A673 (cell line): Measurements from ENCODE around the gene CTRL. TPM values are rescaled to one million over a fixed set of nuclear protein-coding genes. Genes with fewer than 3 reads are reported as not detected.
A peak's percentile ranks its signal among the peaks of the same experiment; 100 is the strongest.

ENCODE experiments used
- BruUV-seq: library from RNA; stranded (reverse); fragments of 400-500 nt; replicated peaks from 2 replicates; lab custom pipeline; 2021; lab: Mats Ljungman, UMichigan
- CTCF ChIA-PET: fragments of 300-600 bp; sonication (Branson Sonifier 250); formaldehyde crosslinking; loops from one replicate; lab custom pipeline; 2022; ENCODE audit warnings: antibody characterized with exemption; lab: Charles Lee
- POLR2A ChIA-PET: fragments of 300-600 bp; sonication (Branson Sonifier 250); formaldehyde crosslinking; loops from one replicate; lab custom pipeline; 2022; ENCODE audit warnings: antibody characterized with exemption; ENCODE audit not compliant: low non-redundant PET; lab: Charles Lee
- DNase-seq: peaks from one replicate; pipeline ENCODE4 v3.0.0-alpha.2; 2015; ENCODE audit warnings: low spot score
- H3K27ac ChIP-seq: fragments of 200-600 bp; sonication (generic); 2 replicates; pipeline ENCODE4 v1.5.1; 2016; ENCODE audit warnings: mixed run types, low read depth, mild to moderate bottlenecking, mixed read lengths, antibody characterized with exemption, low read length; ENCODE audit not compliant: poor library complexity, severe bottlenecking
- H3K27me3 ChIP-seq: fragments of 200-600 bp; sonication (generic); replicated peaks from 2 replicates; pipeline ENCODE4 v1.6.1; 2017; ENCODE audit warnings: mixed run types, low read depth, mild to moderate bottlenecking, mixed read lengths, antibody characterized with exemption, low read length; ENCODE audit not compliant: insufficient read depth, poor library complexity
- H3K36me3 ChIP-seq: fragments of 200-600 bp; sonication (generic); 2 replicates; pipeline ENCODE4 v1.6.1; 2016; ENCODE audit warnings: mixed run types, mild to moderate bottlenecking, mixed read lengths, antibody characterized with exemption, low read length; ENCODE audit not compliant: insufficient read depth, poor library complexity, severe bottlenecking
- H3K4me1 ChIP-seq: fragments of 200-600 bp; sonication (generic); 2 replicates; pipeline ENCODE4 v1.6.1; 2017; ENCODE audit warnings: mixed run types, mild to moderate bottlenecking, mixed read lengths, antibody characterized with exemption, low read length; ENCODE audit not compliant: insufficient read depth, poor library complexity, severe bottlenecking
- H3K4me3 ChIP-seq: fragments of 200-600 bp; sonication (generic); 2 replicates; pipeline ENCODE4 v1.5.1; 2016; ENCODE audit warnings: low read depth, mixed run types, mild to moderate bottlenecking, mixed read lengths, low read length; ENCODE audit not compliant: poor library complexity, severe bottlenecking
- H3K9me3 ChIP-seq: fragments of 200-600 bp; sonication (generic); 2 replicates; pipeline ENCODE4 v1.6.1; 2016; ENCODE audit warnings: mixed run types, low read depth, mild to moderate bottlenecking, mixed read lengths, antibody characterized with exemption, low read length; ENCODE audit not compliant: poor library complexity, severe bottlenecking
- EZH2 ChIP-seq: fragments of 200-600 bp; sonication (generic); IDR thresholded peaks from 2 replicates; pipeline ENCODE4 v1.6.1; 2017; ENCODE audit warnings: borderline replicate concordance, low read depth, mild to moderate bottlenecking, mixed read lengths, antibody characterized with exemption, low read length; ENCODE audit not compliant: poor library complexity, severe bottlenecking
- intact Hi-C: fragments of 100-400 bp; cut with micrococcal nuclease; formaldehyde crosslinking; loops from one replicate; pipeline ENCODE4 v1.10.0; 2022; ENCODE audit not compliant: unreplicated experiment
- total RNA-seq: library from RNA; stranded (reverse); gene quantifications from 2 replicates; pipeline ENCODE4 v1.2.3, GENCODE V29; 2021
- TF ChIP-seq, protein P1 (sequence below): fragments of 300-800, 200-600 bp; sonication (generic); conservative IDR thresholded peaks from 2 replicates; pipeline ENCODE4 v1.5.1; 2017; ENCODE audit warnings: low read depth, mild to moderate bottlenecking, antibody characterized with exemption, low read length, moderate library complexity, mixed read lengths

The CTRL gene
- total RNA-seq, 1 experiment from 2014 or later, result 2.9 TPM

DNA sequence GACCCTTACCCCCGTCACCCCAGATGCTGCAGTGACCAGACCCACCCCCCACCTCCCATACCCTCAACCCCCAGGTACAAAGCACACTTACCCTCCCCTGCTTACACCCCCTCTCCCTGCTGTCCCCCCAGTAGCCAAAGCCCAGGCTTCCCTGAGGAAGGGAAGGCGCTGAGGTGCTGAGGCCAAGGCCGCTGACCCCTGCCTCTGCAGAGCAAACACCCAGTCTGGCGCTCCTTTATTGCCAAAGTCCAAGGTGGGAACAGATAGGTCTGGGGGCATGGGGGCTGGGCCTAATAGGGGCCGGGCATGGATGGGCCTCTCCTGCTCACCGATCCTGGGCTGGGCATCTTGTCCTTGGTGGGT, 11.6 kb upstream of the CTRL start:
- Histone ChIP-seq H3K27ac (no peak overlapping the region), H3K4me1 (no peaks in the 10 kb centered on the region), H3K27me3 (no peaks in the 10 kb centered on the region), H3K9me3 (no peaks in the 10 kb centered on the region), H3K4me3 (no peak overlapping the region), H3K36me3 (peaks cover 29% of the 10 kb centered on the region)
- DNase-seq, result no peak
- TF ChIP-seq, protein P1, sequence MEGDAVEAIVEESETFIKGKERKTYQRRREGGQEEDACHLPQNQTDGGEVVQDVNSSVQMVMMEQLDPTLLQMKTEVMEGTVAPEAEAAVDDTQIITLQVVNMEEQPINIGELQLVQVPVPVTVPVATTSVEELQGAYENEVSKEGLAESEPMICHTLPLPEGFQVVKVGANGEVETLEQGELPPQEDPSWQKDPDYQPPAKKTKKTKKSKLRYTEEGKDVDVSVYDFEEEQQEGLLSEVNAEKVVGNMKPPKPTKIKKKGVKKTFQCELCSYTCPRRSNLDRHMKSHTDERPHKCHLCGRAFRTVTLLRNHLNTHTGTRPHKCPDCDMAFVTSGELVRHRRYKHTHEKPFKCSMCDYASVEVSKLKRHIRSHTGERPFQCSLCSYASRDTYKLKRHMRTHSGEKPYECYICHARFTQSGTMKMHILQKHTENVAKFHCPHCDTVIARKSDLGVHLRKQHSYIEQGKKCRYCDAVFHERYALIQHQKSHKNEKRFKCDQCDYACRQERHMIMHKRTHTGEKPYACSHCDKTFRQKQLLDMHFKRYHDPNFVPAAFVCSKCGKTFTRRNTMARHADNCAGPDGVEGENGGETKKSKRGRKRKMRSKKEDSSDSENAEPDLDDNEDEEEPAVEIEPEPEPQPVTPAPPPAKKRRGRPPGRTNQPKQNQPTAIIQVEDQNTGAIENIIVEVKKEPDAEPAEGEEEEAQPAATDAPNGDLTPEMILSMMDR, result no peak
- TF ChIP-seq EZH2, result no peak
- CTCF ChIA-PET, result interaction anchor here (1.1 kb wide), 1 partner anchor 16 kb away, joined by 3 read pairs; no protein-coding TSS in a partner anchor
- intact Hi-C loops, result no loop called here
- BruUV-seq, result no TSS peak
- POLR2A ChIA-PET, result no interaction called here

DNA sequence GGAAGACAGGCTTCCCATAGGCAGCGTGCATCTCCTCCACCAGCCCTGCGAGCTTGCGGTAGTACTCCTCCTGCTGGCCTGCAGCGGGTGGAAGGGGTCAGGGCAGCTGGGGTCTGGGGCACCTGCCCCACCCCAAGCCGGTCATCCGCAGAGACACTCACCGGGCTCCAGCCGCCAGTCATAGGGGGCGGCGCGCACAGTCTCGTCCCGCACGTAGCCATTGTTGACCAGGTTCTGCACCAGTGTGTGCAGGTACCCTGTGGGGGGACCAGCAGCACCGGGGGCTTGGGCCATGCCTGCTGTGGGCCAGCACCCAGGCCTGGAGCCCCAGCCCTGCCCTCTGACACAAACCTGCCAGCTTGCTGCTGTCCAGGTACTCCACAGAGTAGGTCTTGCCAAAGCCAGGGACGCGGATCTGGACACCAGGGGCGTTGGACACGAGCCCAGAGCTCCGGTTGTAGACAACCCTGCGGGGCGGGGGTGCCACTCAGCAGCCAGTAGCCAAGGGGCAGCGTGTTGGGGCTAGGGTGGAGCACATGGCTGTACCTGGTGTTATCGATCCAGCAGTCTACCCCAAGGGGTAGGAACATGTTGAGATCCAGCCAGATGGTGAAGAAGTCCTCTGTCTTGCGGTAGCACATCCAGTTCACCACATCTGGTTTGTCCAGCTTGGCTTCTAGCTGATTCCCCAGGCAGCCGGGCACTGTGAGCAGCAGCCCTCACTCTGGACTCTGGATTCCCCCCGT, 11.0 kb upstream of the CTRL start:
- Histone ChIP-seq H3K36me3 (peaks cover 26% of the 10 kb centered on the region), H3K4me3 (no peak overlapping the region), H3K9me3 (no peaks in the 10 kb centered on the region), H3K27ac (no peak overlapping the region), H3K4me1 (no peaks in the 10 kb centered on the region), H3K27me3 (no peaks in the 10 kb centered on the region)
- CTCF ChIA-PET, result interaction anchor here (1.0 to 1.1 kb wide), 2 partner anchors 17 to 107 kb away, joined by 3 read pairs; no protein-coding TSS in a partner anchor
- no peak for DNase-seq
- TF ChIP-seq, protein P1, result no peak
- TF ChIP-seq EZH2, result no peak
- no TSS peak for BruUV-seq
- POLR2A ChIA-PET, result no interaction called here
- intact Hi-C loops, result no loop called here

DNA sequence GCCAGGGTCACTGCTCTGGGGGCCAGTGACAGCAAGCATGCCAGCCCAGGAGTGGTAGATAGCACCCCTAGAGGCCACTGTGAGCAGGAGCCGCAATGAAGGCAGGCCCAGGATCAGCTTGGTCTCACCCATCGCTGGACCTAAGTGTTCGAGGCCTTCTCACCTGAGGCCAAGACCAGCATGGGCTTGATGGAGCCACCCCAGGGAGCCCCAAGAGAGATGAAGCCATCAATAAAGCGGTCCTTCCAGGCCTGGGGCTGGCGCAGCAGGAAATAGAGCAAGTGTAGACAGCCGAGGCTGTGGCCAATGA, 10.5 kb upstream of the CTRL start:
- POLR2A ChIA-PET, result no interaction called here
- TF ChIP-seq, protein P1, result peak; percentile 84
- TF ChIP-seq EZH2, result no peak
- H3K36me3 ChIP-seq, result peaks cover 20% of the 10 kb centered on the region

More for the DNA sequence above, 10.5 kb upstream of the CTRL start:
- no peaks in the 10 kb centered on the region for H3K27me3 ChIP-seq
- H3K9me3 ChIP-seq, result no peaks in the 10 kb centered on the region
- intact Hi-C loops, result no loop called here
- no peak overlapping the region for H3K27ac ChIP-seq
- peak; percentile 37 for DNase-seq
- CTCF ChIA-PET, result interaction anchor here (0.5 to 1.1 kb wide), 4 partner anchors 17 to 172 kb away, joined by 3 to 12 read pairs (median 3); no protein-coding TSS in a partner anchor
- H3K4me3 ChIP-seq, result no peak overlapping the region
- no TSS peak for BruUV-seq
- H3K4me1 ChIP-seq, result peaks cover 4% of the 10 kb centered on the region
